Epithelial cell of proximal tubule (primary cell): ENCODE results near the gene TRIM46. TPM values are rescaled to one million over a fixed set of nuclear protein-coding genes. Genes with fewer than 3 reads are reported as not detected.
"Not testable (repeated sequence)": the region's sequence is repeated elsewhere in the genome, so short reads cannot be mapped to it uniquely, and the experiment has no call there.

ENCODE experiments used
- DNase-seq: peaks from one replicate; pipeline ENCODE4 v3.0.0-alpha.2; 2011; ENCODE audit warnings: low read depth
- H3K4me3 ChIP-seq: 2 replicates; pipeline ENCODE4 v1.5.1; 2011; ENCODE audit warnings: low read depth, mild to moderate bottlenecking, low read length
- total RNA-seq: library from RNA; depleted of rRNA; stranded (reverse); fragments of >200 nt; gene quantifications from 2 replicates; pipeline ENCODE4 v1.2.3, GENCODE V29; 2015
- TF ChIP-seq, protein P1 (sequence below): conservative IDR thresholded peaks from 2 replicates; pipeline ENCODE4 v1.5.1; 2012; ENCODE audit warnings: low read depth, mild to moderate bottlenecking, low read length

The TRIM46 gene
- total RNA-seq, 1 donor from 2014 or later = 9.4 TPM

DNA sequence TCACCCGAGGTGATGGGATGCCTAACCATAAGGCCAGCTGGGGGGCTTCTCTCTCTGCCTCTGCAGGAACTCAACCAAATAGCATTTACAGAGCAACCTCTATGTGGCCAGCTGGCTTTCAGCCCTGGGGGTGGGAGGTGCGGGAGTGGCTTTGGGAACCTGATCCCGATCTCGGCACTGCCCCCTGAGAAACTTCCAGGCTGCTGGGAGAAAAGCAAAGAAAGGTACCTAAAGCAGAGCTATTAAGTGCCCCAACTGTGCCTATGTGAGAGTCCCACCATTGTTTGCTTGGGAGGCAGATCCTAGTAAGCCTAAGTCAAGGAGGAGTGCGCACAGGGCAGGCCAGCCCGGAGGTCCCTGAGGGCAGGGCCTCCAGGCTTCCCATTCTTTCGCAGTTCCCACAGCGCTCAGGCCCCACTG lies 7.6 kb upstream of the TRIM46 start:
- DNase-seq = no peak
- TF ChIP-seq, protein P1, sequence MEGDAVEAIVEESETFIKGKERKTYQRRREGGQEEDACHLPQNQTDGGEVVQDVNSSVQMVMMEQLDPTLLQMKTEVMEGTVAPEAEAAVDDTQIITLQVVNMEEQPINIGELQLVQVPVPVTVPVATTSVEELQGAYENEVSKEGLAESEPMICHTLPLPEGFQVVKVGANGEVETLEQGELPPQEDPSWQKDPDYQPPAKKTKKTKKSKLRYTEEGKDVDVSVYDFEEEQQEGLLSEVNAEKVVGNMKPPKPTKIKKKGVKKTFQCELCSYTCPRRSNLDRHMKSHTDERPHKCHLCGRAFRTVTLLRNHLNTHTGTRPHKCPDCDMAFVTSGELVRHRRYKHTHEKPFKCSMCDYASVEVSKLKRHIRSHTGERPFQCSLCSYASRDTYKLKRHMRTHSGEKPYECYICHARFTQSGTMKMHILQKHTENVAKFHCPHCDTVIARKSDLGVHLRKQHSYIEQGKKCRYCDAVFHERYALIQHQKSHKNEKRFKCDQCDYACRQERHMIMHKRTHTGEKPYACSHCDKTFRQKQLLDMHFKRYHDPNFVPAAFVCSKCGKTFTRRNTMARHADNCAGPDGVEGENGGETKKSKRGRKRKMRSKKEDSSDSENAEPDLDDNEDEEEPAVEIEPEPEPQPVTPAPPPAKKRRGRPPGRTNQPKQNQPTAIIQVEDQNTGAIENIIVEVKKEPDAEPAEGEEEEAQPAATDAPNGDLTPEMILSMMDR = no peak
- H3K4me3 ChIP-seq = no peak overlapping the region

DNA sequence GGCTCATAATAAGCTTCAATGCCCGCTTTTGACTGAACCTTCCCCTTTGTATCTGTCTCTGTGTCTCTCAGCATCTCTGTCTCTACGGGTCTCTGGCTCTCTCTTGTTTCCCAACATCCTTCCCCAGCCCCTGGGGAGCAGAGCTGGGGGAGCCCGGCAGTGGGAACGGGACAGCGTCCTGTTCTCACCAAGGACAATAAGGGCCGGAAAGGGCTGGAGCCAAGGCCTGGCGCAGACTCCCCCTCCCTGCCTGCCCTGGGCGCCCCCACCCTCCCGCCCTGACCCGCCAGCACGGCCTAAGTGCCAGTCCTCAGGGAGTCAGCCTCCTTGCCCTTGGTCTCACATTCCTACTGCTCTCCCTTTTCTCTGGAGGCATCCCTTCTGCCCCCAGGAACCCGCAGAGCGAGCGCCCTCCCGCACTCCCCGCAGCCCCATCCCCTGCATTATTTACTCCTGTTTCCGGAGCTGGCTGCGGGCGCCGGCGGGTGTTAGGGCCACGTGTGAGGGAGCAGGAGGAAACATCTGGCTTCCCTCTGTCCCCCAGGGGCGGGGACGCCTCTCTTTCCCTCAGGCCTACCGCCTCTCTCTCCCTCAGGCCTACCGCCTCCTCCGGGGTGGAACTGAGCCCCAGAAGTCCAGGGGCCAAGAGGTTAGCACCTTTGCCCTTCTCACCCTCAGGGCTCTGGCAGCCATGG lies 7.0 kb upstream of the TRIM46 start:
- no peak for DNase-seq
- TF ChIP-seq, protein P1 = no peak
- H3K4me3 ChIP-seq = no peak overlapping the region

DNA sequence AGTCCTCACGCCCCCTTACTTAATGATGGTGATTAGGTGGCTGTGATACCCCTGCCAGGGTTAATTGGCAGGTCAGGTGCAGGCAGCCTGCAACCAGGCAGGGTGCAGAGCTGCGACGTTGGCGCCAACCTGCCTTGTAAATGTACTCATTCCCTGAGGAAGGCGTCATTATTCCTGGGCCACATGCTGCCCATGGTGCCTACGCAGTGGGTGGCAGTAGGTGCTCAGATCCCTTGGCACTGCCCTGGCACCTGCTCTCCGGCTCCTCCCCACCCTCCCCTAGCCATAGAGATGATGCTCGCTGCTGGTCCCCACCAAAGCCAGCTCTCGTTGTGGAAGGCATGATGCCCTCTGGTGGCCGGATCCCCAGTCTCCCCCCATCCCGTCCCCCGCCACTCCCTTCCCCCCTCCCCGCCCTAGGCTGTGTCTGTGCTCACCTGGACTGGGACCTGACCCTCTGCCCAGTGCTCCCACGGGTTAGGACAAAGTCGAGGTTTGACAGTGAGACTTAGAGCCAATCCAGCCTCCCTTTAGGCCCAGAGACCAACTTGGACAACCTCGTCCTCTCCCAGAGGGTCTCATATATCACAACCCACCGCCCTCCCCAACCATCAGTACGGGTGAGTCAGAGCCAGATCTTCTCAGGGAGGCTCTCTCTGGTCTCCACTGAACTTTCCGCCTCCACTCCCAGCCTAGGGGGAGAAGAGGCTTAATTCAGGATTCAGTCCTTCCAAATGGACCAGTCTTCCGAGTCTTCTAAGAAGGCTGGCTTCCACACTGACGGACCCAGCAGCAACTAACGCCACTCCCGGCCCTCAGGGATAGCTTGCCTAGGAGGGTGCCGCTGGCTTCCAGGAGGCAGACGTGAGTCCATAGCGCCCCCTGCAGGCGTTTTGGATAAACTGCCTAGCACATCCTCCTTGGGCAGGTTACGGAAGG lies 6.2 kb upstream of the TRIM46 start:
- TF ChIP-seq, protein P1 = peak; percentile 96
- H3K4me3 ChIP-seq = peak overlapping the region; percentile 34
- DNase-seq = no peak

DNA sequence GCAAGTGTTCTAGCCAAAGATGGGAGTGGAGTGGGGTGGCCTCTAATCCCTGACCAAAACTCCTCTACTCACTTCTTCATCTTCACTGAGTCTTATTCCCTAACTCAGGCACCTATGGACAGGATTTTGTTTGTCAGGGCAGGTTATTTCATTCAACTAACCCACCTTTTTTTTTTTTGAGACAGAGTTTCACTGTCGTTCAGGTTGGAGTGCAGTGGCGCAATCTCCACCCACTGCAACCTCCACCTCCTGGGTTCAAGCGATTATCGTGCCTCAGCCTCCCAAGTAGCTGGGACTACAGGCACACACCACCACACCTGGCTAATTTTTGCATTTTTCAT lies 5.6 kb upstream of the TRIM46 start:
- DNase-seq, H3K4me3 ChIP-seq: not testable (repeated sequence)

DNA sequence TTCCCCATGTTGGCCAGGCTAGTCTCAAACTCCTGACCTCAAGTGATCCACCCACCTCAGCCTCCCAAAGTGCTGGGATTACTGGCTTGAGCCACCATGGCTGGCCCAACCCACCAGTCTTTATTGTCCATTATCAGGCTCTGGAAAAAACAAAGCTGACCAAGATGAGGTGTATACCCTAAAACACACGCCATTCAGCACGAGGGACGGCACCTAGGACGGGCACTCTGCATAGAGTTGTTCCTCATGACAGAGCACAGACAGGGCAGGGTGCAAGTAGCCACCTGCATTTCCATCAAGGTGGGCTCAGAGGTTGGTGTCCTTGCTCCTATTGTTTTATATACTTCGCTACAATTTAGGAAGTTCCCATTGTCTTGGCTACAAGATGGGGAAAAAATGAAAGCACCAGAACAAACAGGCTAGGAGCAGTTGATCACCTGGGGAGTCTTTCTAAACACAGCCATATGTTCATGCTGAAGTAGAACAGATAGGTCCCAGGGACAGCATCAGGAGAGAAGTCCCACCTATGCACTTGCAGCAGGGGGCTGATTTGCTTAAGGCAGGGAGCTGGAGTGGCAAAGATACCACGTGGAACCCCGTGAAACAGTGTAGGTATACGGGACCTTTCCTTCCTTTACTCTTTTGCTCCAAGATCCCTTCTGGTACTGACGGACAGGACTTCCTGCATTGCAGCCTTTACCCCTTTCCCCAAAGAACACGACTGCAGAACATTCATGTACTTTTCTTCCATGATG lies 5.0 kb upstream of the TRIM46 start:
- DNase-seq = no peak
- no peak overlapping the region for H3K4me3 ChIP-seq
- TF ChIP-seq, protein P1 = no peak

DNA sequence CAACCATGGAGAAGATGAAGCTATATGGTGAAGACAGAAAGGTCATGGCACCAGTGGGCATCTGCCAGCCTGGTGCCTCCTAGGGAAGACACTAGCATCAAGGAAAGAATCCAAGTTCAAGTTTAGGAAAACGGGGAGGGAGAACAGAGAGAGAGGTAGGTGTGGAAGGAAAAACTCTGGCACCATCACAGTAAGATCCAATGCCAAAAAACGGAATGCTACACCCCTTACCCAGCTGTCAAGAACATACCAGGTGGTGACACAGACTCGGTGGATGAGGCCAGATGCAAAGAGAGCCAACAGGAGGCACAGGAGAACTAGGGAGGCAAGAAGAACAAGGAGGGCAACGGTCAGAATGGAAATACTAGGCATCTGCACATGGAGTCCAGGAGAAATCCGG lies 4.1 kb upstream of the TRIM46 start:
- no peak for DNase-seq
- TF ChIP-seq, protein P1 = no peak
- no peak overlapping the region for H3K4me3 ChIP-seq

DNA sequence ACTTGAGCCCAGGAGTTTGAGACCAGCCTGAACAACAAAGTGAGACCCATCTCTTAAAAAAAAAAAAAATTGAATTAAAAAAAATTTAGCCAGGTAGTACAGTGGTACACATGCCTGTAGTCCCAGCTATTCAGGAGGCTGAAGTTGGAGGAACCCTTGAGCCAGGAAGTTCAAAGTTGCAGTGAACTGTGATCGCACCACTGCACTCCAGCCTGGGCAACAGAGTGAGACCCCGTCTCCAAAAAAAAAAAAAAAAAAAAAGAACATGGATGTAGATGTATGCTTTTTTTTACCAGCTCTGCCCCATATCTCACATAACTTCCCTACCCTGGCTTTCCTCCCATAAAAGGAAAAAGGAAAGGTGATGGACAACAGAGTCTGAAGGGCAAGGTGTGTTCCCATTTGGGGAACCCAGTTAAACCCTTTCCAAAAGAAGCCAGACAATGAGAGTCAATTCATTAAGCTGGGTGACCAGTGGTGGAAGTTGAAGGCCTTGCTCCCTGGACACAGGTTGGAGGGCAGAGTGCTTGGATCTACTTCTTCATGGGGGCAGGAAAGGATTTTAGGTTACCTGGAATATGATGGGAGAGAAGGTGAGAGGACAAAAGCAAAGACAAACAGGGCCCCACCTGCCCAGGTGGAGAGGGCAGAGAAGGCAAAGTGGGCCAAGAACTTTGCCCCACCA lies 3.4 kb upstream of the TRIM46 start:
- H3K4me3 ChIP-seq = no peak overlapping the region
- TF ChIP-seq, protein P1 = no peak
- no peak for DNase-seq
